RWPE1 (cell line): ENCODE results near the gene ELAVL3.
A peak's percentile ranks its signal among the peaks of the same experiment; 100 is the strongest.

ENCODE experiments used
- CTCF ChIA-PET: fragments of 350-600 bp; sonication (Branson Sonifier 250); formaldehyde crosslinking; extraction: SDS; loops from one replicate; lab custom pipeline; 2021; lab: Yijun Ruan, JAX
- POLR2A ChIA-PET: fragments of 400-600 bp; formaldehyde crosslinking; extraction: SDS; loops from one replicate; lab custom pipeline; 2020; ENCODE audit warnings: antibody characterized with exemption; ENCODE audit not compliant: low non-redundant PET; lab: Yijun Ruan, JAX
- DNase-seq: peaks from one replicate; pipeline ENCODE4 v3.0.0; 2012; ENCODE audit warnings: low spot score
- H3K27ac ChIP-seq: fragments of 450-650 bp; 2 replicates; pipeline ENCODE4 v1.5.1; 2017
- CTCF ChIP-seq: fragments of 450-650 bp; conservative IDR thresholded peaks from 2 replicates; pipeline ENCODE4 v1.5.1; 2017; ENCODE audit warnings: low read depth, mild to moderate bottlenecking

The ELAVL3 gene

GRCh38 chr19:11448923-11449554 is 31.8 kb downstream of the ELAVL3 start:
- ChIA-PET POLR2A (no interaction called here), CTCF (interaction anchor here (0.5 to 0.7 kb wide), 4 partner anchors 60 to 161 kb away, joined by 3 to 4 read pairs (median 4); no protein-coding TSS in a partner anchor)
- no peak for TF ChIP-seq CTCF
- no peak for DNase-seq
- peak overlapping the region; percentile 31 for H3K27ac ChIP-seq

- no peak for DNase-seq
- no peak for TF ChIP-seq CTCF
- ChIA-PET POLR2A (no interaction called here), CTCF (interaction anchor here (0.5 to 0.7 kb wide), 2 partner anchors 66 to 78 kb away, joined by 3 to 4 read pairs; no protein-coding TSS in a partner anchor)
- H3K27ac ChIP-seq: peak overlapping the region; percentile 31
These were observed 32.4 kb downstream of the ELAVL3 start for GRCh38 chr19:11448410-11448809.

- ChIA-PET CTCF (interaction anchor here (0.6 to 1.0 kb wide), 2 partner anchors 14 to 67 kb away, joined by 3 to 4 read pairs; no protein-coding TSS in a partner anchor), POLR2A (no interaction called here)
- peak overlapping the region; percentile 31 for H3K27ac ChIP-seq
- DNase-seq: no peak
- no peak for TF ChIP-seq CTCF
These were observed 33.2 kb downstream of the ELAVL3 start for GRCh38 chr19:11447347-11448262.

GRCh38 chr19:11446652-11447301 is 34.1 kb downstream of the ELAVL3 start:
- ChIA-PET CTCF (interaction anchor here (1.0 kb wide), 1 partner anchor 66 kb away, joined by 4 read pairs; no protein-coding TSS in a partner anchor), POLR2A (no interaction called here)
- DNase-seq: no peak
- peak overlapping the region; percentile 95 for H3K27ac ChIP-seq
- peak; percentile 62 for TF ChIP-seq CTCF

DNA sequence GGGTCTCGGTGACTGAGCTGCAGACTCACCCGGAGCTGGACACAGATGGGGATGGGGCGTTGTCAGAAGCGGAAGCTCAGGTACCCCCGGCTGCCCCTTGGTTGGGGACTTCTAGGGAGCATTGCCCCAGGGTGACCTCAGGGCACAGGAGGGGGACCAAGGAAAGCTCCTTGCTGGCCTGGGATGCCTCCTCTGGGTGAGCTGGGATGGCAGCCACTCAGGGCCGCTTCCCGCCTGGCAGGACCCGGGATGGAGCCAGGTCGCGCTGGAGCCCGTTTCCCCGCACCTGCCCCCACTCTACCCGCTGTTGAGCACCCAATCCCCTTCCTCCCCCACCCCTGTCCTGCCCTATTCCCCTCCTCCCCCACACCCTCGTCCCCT is 34.6 kb downstream of the ELAVL3 start:
- H3K27ac ChIP-seq: peak overlapping the region; percentile 95
- no peak for TF ChIP-seq CTCF
- ChIA-PET POLR2A (no interaction called here), CTCF (no interaction called here)
- no peak for DNase-seq

DNA sequence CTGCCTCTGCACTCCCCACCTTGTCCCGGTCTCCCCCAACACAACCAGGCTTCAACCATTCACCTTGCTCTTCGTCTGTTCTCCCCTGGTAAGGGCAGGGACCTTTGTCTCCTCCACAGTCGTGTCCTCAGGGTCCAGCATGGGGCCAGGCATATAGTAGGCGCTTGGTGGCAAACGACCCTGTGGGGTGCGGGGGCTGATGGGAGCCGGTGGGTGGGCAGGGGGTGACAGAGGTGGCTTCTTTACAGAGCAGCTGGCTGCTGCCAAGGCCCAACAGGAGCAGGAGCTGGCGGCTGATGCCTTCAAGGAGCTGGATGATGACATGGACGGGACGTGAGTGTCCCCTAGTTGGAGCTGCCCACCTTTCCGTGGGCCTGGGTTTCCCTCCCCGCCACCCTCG is 35.7 kb downstream of the ELAVL3 start:
- no peak for DNase-seq
- TF ChIP-seq CTCF: no peak
- ChIA-PET CTCF (interaction anchor here (1.5 kb wide), 1 partner anchor 151 kb away, joined by 3 read pairs; no protein-coding TSS in a partner anchor), POLR2A (no interaction called here)
- peak overlapping the region; percentile 95 for H3K27ac ChIP-seq
